ENCODE results near the gene CLOCK.

DNA sequence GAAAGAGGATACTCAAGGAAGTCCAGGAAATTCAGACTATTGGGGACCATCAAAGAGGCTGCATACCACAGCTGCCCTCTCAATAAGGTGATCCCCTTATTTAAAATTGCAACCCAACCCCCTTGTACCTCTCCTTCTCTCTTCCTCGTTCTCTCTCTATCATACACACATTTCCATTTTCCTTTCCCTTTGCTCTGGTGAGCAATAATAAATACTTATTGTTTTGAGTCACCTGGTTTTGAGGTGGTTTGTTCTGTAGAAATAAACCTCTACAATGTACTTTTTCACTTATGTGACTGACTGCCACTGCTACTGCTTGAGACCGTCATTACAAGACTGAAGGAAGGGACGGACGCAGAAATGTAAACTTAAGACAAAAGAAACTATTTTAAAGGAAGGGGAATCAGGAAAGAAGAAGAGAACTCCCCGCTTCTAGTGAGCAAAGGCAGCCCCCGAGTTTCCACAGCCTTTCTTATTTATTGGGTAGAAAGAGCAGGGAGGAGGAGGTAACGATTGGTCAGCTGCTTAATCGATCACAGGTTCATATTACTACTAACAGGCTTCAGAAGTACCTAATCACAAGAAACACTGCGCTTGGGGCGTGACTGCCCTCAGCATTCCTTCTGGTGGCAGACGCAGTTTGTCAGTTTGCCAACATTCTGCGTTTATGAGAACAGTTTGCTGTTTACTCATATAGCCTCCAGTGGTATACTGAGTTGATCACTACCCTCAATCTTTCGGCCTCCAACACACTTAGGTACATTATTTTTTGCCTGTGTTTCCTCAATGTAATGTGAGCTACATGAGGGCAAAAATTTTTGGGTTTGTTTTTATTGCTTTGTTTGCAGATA, 167.9 kb downstream of the CLOCK start:
- TF ChIP-seq YY1 (IDR thresholded peaks at IDR 0.05; ENCODE audit: insufficient read depth, insufficient read length) (no peak), SUZ12 (IDR thresholded peaks at IDR 0.05; ENCODE audit: extremely low read depth, insufficient read depth, insufficient read length) (no peak)
